ENCODE measurements around the gene SIL1.
"Not testable (repeated sequence)": the region's sequence is repeated elsewhere in the genome, so short reads cannot be mapped to it uniquely, and the experiment has no call there.

Gene SIL1

GRCh38 chr5:139038613-139039305, 159.4 kb downstream of the SIL1 start:
- Histone ChIP-seq H3K27me3 (no peaks in the 10 kb centered on the region), H3K9me3 (no peaks in the 10 kb centered on the region), H3K27ac (no peak overlapping the region), H3K36me3 (peaks cover 4% of the 10 kb centered on the region), H3K4me3 (ENCODE audit: low read depth in 1 of 2, low read length in 1 of 2) (no peak overlapping the region), H3K4me1 (ENCODE audit: control insufficient read depth in 1 of 2, insufficient read depth in 1 of 2, low read depth in 1 of 2, low read length in 1 of 2) (no peaks in the 10 kb centered on the region)
- TF ChIP-seq CTCF (IDR thresholded peaks at IDR 0.05), result no peak

- Histone ChIP-seq H3K36me3 (peaks cover 4% of the 10 kb centered on the region), H3K4me1 (ENCODE audit: control insufficient read depth in 1 of 2, insufficient read depth in 1 of 2, low read depth in 1 of 2, low read length in 1 of 2) (no peaks in the 10 kb centered on the region), H3K27ac (no peak overlapping the region), H3K4me3 (ENCODE audit: low read depth in 1 of 2, low read length in 1 of 2) (no peak overlapping the region), H3K27me3 (no peaks in the 10 kb centered on the region), H3K9me3 (no peaks in the 10 kb centered on the region)
- no peak for TF ChIP-seq CTCF (IDR thresholded peaks at IDR 0.05)
These were observed 160.4 kb downstream of the SIL1 start for GRCh38 chr5:139037732-139038131.

GRCh38 chr5:139036332-139036731, 161.8 kb downstream of the SIL1 start:
- H3K9me3 ChIP-seq; H3K4me1 ChIP-seq (ENCODE audit: control insufficient read depth in 1 of 2, insufficient read depth in 1 of 2, low read depth in 1 of 2, low read length in 1 of 2); H3K27ac ChIP-seq; H3K36me3 ChIP-seq; H3K4me3 ChIP-seq (ENCODE audit: low read depth in 1 of 2, low read length in 1 of 2); H3K27me3 ChIP-seq: not testable (repeated sequence)

- Histone ChIP-seq H3K4me3 (ENCODE audit: low read depth in 1 of 2, low read length in 1 of 2) (no peak overlapping the region), H3K4me1 (ENCODE audit: control insufficient read depth in 1 of 2, insufficient read depth in 1 of 2, low read depth in 1 of 2, low read length in 1 of 2) (peaks cover 3 to 8% of the 10 kb centered on the region in 2 experiments), H3K9me3 (no peaks in the 10 kb centered on the region), H3K27me3 (no peaks in the 10 kb centered on the region), H3K36me3 (peaks cover 9% of the 10 kb centered on the region), H3K27ac (no peak overlapping the region)
- no peak for TF ChIP-seq CTCF (IDR thresholded peaks at IDR 0.05)
These were observed 171.0 kb downstream of the SIL1 start for GRCh38 chr5:139027150-139027549.

GRCh38 chr5:139025651-139026050, 172.5 kb downstream of the SIL1 start:
- H3K9me3 ChIP-seq, result no peaks in the 10 kb centered on the region
- H3K4me1 ChIP-seq (ENCODE audit: control insufficient read depth in 1 of 2, insufficient read depth in 1 of 2, low read depth in 1 of 2, low read length in 1 of 2), result peaks cover 3 to 8% of the 10 kb centered on the region in 2 experiments
- H3K36me3 ChIP-seq, result peaks cover 13% of the 10 kb centered on the region
- no peaks in the 10 kb centered on the region for H3K27me3 ChIP-seq
- no peak for TF ChIP-seq CTCF (IDR thresholded peaks at IDR 0.05)
- H3K4me3 ChIP-seq (ENCODE audit: low read depth in 1 of 2, low read length in 1 of 2), result no peak overlapping the region
- H3K27ac ChIP-seq, result no peak overlapping the region

GRCh38 chr5:139023286-139023685, 174.9 kb downstream of the SIL1 start:
- Histone ChIP-seq H3K9me3 (no peaks in the 10 kb centered on the region), H3K27me3 (no peaks in the 10 kb centered on the region), H3K36me3 (peaks cover 33% of the 10 kb centered on the region), H3K4me1 (ENCODE audit: control insufficient read depth in 1 of 2, insufficient read depth in 1 of 2, low read depth in 1 of 2, low read length in 1 of 2) (peaks cover 3 to 8% of the 10 kb centered on the region in 2 experiments), H3K4me3 (ENCODE audit: low read depth in 1 of 2, low read length in 1 of 2) (no peak overlapping the region), H3K27ac (no peak overlapping the region)
- TF ChIP-seq CTCF (IDR thresholded peaks at IDR 0.05), result no peak

Measured in neutrophil (primary cell).